OCI-LY1 (cell line): Measurements from ENCODE around the gene MLH3.

Experiments used
- H2AFZ ChIP-seq: fragments of 200-600 bp; sonication (generic), shearing (Covaris generic); 2 replicates; pipeline ENCODE4 v1.6.0; 2014; ENCODE audit warnings: antibody characterized with exemption, mild to moderate bottlenecking, low read length
- H3F3A ChIP-seq: fragments of 200-600 bp; sonication (generic), shearing (Covaris generic); 2 replicates; pipeline ENCODE4 v1.6.0; 2014; ENCODE audit warnings: mild to moderate bottlenecking, antibody characterized with exemption, low read length, moderate library complexity; ENCODE audit not compliant: insufficient read depth
- H3K27ac ChIP-seq: fragments of 200-600 bp; sonication (generic); 2 replicates; pipeline ENCODE4 v1.5.1; 2014; ENCODE audit warnings: low read length, mixed run types, mild to moderate bottlenecking, low read depth; ENCODE audit not compliant: poor library complexity, severe bottlenecking
- H3K27me3 ChIP-seq: fragments of 200-600 bp; sonication (generic); 2 replicates; pipeline ENCODE4 v1.6.0; 2014; ENCODE audit warnings: antibody characterized with exemption, mild to moderate bottlenecking, low read length, moderate library complexity; ENCODE audit not compliant: insufficient read depth
- H3K36me3 ChIP-seq: fragments of 200-600 bp; sonication (generic); 2 replicates; pipeline ENCODE4 v1.6.1; 2014; ENCODE audit warnings: mild to moderate bottlenecking, antibody characterized with exemption, low read length, moderate library complexity, mixed read lengths; ENCODE audit not compliant: insufficient read depth
- H3K4me1 ChIP-seq: fragments of 200-600 bp; sonication (generic); 2 replicates; pipeline ENCODE4 v1.5.1; 2014; ENCODE audit warnings: mild to moderate bottlenecking, low read length, moderate library complexity; ENCODE audit not compliant: insufficient read depth, severe bottlenecking
- H3K4me2 ChIP-seq: fragments of 200-600 bp; sonication (generic), shearing (Covaris generic); 2 replicates; pipeline ENCODE4 v1.6.1; 2014; ENCODE audit warnings: low read length
- H3K4me3 ChIP-seq: fragments of 200-600 bp; sonication (generic); 2 replicates; pipeline ENCODE4 v1.5.1; 2014; ENCODE audit warnings: low read length, low read depth, mild to moderate bottlenecking, mixed read lengths; ENCODE audit not compliant: poor library complexity, severe bottlenecking
- H3K79me2 ChIP-seq: fragments of 200-600 bp; shearing (Covaris generic); 2 replicates; pipeline ENCODE4 v1.6.1; 2016; ENCODE audit warnings: mixed run types, low read length, mixed read lengths; ENCODE audit not compliant: insufficient read depth
- H3K9ac ChIP-seq: fragments of 200-600 bp; sonication (generic), shearing (Covaris generic); 2 replicates; pipeline ENCODE4 v1.6.1; 2014; ENCODE audit warnings: mild to moderate bottlenecking, low read length, mixed read lengths
- H3K9me2 ChIP-seq: fragments of 200-600 bp; sonication (generic), shearing (Covaris generic); 2 replicates; pipeline ENCODE4 v1.6.1; 2014; ENCODE audit warnings: low read depth, mild to moderate bottlenecking, low read length, mixed read lengths
- H3K9me3 ChIP-seq: fragments of 200-600 bp; shearing (Covaris generic); 2 replicates; pipeline ENCODE4 v1.6.1; 2014; ENCODE audit warnings: low read length, mixed read lengths
- H4K20me1 ChIP-seq: fragments of 200-600 bp; sonication (generic), shearing (Covaris generic); 2 replicates; pipeline ENCODE4 v1.6.0; 2016; ENCODE audit warnings: mild to moderate bottlenecking, low read length; ENCODE audit not compliant: insufficient read depth
- CTCF ChIP-seq: fragments of 200-600 bp; sonication (generic), shearing (Covaris generic); IDR thresholded peaks from 2 replicates; pipeline ENCODE4 v1.5.1; 2017; ENCODE audit warnings: mild to moderate bottlenecking, antibody characterized with exemption, low read length, moderate library complexity, mixed read lengths
- EZH2 ChIP-seq: fragments of 200-600 bp; sonication (generic), shearing (Covaris generic); IDR thresholded peaks from 2 replicates; pipeline ENCODE4 v1.8.0; 2017; ENCODE audit warnings: borderline replicate concordance, mixed run types, mild to moderate bottlenecking, antibody characterized with exemption, low read length, moderate library complexity, mixed read lengths

The MLH3 gene

GRCh38 chr14:75042035-75042434 lies 9.2 kb downstream of the MLH3 start:
- Histone ChIP-seq H3K27me3 (no peaks in the 10 kb centered on the region), H3K79me2 (no peaks in the 10 kb centered on the region), H3F3A (no peaks in the 10 kb centered on the region), H3K9ac (no peak overlapping the region), H3K4me3 (no peak overlapping the region), H2AFZ (no peak overlapping the region), H3K9me2 (no peaks in the 10 kb centered on the region), H3K36me3 (peaks cover 34% of the 10 kb centered on the region; the same call in 1 of the 2 replicates), H3K27ac (no peak overlapping the region), H3K4me1 (peaks cover 8% of the 10 kb centered on the region), H4K20me1 (no peaks in the 10 kb centered on the region), H3K4me2 (no peak overlapping the region), H3K9me3 (no peaks in the 10 kb centered on the region)
- TF ChIP-seq CTCF: no peak
- TF ChIP-seq EZH2: no peak

- Histone ChIP-seq H3K27ac (no peak overlapping the region), H4K20me1 (no peaks in the 10 kb centered on the region), H3K79me2 (no peaks in the 10 kb centered on the region), H3K36me3 (peaks cover 37% of the 10 kb centered on the region; the same call in 1 of the 2 replicates), H3K4me2 (no peak overlapping the region), H3F3A (no peaks in the 10 kb centered on the region), H3K9me3 (no peaks in the 10 kb centered on the region), H2AFZ (no peak overlapping the region), H3K4me1 (peaks cover 8% of the 10 kb centered on the region), H3K9ac (no peak overlapping the region), H3K27me3 (no peaks in the 10 kb centered on the region), H3K4me3 (no peak overlapping the region), H3K9me2 (no peaks in the 10 kb centered on the region)
- no peak for TF ChIP-seq EZH2
- no peak for TF ChIP-seq CTCF
Measured at GRCh38 chr14:75041613-75042012, 9.7 kb downstream of the MLH3 start.

- H3K9me3 ChIP-seq: no peaks in the 10 kb centered on the region
- H3K4me2 ChIP-seq: no peak overlapping the region
- H2AFZ ChIP-seq: no peak overlapping the region
- no peaks in the 10 kb centered on the region for H3K27me3 ChIP-seq
- TF ChIP-seq CTCF: no peak
- TF ChIP-seq EZH2: no peak
- H4K20me1 ChIP-seq: no peaks in the 10 kb centered on the region
- peaks cover 33% of the 10 kb centered on the region; the same call in 1 of the 2 replicates for H3K36me3 ChIP-seq
- no peaks in the 10 kb centered on the region for H3F3A ChIP-seq
- H3K9me2 ChIP-seq: no peaks in the 10 kb centered on the region
- H3K9ac ChIP-seq: no peak overlapping the region
- H3K27ac ChIP-seq: no peak overlapping the region
- no peaks in the 10 kb centered on the region for H3K79me2 ChIP-seq
- H3K4me3 ChIP-seq: no peak overlapping the region
- peaks cover 8% of the 10 kb centered on the region for H3K4me1 ChIP-seq
Measured at GRCh38 chr14:75040959-75041358, 10.3 kb downstream of the MLH3 start.
